Stimulated activated CD8-positive, alpha-beta memory T cell treated with anti-CD3 and anti-CD28 coated beads, Interleukin-12 subunit alpha, Interleukin-12 subunit beta, amount 100 ng/mL, for 24 hours (primary cell): ENCODE data around the gene PLEKHM1.

Experiments used
- DNase-seq: peaks from one replicate; pipeline ENCODE4 v3.0.0-alpha.2; 2020; ENCODE audit errors: extremely low read depth

Gene PLEKHM1

GRCh38 chr17:45427181-45427835 lies 63.2 kb downstream of the PLEKHM1 start:
- DNase-seq: no peak

GRCh38 chr17:45426561-45426960 lies 64.0 kb downstream of the PLEKHM1 start:
- DNase-seq: no peak

- no peak for DNase-seq
These were observed 64.5 kb downstream of the PLEKHM1 start for GRCh38 chr17:45425984-45426413.

DNA sequence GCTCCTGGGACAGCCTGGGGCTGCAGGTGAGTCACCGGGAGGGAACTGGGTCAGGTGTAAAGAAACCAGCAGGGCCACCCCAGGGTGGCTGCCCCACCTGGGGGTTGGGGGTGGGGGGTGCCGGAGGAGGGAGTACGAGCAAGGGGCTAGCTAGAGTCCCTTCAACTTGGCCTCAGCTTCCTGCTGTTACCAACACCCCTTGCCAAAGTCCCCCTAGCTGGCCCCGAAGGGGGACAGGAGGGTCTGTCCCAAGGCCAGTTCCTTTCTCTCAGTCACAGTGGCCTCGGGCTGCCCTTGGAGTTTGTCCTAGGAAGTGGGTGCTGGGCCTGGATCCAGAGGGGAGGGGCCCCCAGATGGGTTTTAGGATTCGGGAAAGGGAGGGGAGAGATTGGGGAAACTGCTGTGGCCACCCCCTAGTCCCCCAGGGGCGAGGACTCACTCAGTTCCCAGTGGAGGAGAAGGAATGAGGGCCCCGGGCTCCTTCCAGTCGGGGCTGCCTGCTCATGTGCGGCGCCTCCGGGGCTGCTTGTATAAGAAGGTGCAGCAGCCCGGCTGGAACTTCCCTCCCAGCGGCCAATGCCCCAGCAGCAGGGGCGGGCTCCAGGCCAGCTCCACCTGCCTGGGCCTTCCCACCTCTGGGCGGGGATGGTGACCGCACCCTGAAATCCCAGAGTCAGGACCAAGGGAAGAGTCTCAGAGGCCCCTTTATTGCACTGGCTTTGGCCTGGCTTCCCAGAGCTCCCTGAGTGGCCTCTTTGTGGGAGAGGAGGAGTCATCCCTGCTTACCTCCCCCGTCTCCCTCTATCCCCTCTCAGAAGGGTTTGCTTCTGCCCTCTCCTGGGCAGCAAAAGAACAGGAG lies 65.2 kb downstream of the PLEKHM1 start:
- no peak for DNase-seq

DNA sequence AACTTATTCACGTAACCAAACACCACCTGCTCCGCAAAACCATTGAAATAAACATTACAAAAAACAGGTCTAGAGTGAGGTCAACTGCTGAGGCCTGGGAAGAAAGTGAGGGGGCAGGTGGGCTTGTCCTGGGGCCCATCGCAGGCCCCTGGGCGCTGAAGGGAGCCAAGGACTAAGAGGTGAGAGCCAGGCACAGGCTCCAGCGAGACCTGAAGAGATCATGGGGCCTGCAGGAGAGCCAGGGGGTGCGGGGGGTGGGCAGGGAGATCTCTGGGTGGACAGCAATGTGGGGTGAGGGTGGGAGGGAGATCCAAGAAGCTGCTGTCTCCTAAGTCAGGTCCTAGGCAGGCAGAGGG lies 65.8 kb downstream of the PLEKHM1 start:
- no peak for DNase-seq

GRCh38 chr17:45423975-45424335 lies 66.6 kb downstream of the PLEKHM1 start:
- no peak for DNase-seq

DNA sequence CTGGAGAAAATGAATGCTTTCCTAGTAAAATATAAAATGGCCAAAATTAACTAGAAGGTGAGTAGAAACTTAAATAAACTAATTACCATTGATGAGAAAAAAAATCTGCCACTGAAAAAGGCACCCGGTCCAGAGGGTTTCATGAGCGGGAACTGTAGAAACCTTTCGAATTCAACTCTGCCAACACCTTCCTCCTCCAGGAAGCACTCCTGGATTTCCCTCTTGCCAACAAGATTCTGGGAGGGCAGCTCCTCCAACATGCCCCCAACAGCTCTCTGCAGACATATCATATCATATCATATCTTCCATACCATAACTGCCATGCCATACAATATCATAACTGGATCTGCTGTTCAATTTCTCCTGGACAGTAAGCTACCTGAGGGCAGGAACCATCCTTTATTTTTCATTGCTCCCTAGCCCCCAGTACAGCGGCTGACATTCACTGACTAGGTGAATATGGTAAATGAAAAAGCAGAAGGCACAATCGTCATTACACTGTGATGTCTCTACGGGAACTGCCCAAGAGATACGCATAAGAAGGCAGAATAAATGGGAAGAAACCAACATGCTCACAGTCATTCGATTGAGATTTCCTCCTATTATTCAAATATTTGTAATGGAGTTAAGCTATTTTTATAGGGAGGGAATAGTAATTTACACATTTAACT lies 67.1 kb downstream of the PLEKHM1 start:
- DNase-seq: no peak

- no peak for DNase-seq
These were observed 75.3 kb downstream of the PLEKHM1 start for GRCh38 chr17:45414990-45415881.

- no peak for DNase-seq
These were observed 77.0 kb downstream of the PLEKHM1 start for GRCh38 chr17:45413498-45413923.

DNA sequence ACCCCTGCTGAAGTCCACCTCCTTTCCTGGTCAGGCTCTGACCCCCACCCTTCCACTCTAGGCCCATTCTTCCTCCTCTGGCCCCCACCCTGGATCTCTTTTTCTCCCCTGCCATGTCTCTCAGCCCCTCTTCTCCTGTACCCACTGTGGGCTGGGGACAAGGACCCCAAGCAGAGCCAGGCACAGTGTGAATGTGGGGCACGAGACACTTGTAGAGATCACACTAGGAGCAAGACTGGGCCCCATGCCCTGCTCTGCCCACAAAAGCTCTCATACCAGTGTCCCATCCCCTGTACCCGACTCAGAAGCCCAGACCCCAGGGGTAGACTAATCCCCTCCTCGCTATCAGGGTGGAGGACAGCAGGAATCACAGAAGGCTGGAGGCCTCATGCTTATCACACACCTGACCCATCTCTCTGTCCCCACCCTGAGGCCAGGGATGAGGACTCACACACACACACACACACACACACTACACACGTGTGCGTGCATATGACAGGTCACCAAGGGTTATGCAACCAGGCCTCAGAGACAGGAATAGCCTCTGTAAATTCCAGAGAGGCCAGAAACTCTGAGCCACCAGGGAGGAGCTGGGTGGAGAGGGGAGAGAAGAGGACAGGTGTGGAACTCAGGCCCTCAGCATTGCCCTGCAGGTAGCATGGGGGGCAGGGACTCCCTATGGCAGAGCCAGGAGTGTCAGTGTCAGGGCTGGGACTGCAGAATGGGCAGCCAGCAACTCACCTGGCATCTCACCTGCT lies 79.0 kb downstream of the PLEKHM1 start:
- DNase-seq: no peak

GRCh38 chr17:45410144-45411091 lies 80.1 kb downstream of the PLEKHM1 start:
- DNase-seq: no peak

DNA sequence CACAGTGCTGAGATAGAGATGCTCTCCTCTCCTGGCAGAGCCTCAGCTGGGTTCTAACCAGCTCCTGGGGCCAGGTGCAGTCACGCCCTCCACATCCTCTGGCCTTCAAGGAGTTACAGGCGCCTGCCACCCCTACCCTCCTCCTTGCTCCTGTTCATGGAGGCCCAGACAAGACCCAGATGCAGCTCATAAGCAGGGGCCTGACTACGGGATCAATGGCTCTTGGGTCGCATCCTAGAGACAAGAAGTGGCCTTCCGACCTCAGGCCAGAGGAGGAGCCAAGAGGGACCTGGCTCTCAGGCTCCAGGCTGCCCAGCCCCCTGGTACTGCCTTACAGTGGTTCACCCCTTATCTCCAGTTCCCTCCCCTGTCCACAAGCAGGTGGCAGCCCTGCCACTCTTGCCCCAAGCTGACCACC lies 80.9 kb downstream of the PLEKHM1 start:
- no peak for DNase-seq

DNA sequence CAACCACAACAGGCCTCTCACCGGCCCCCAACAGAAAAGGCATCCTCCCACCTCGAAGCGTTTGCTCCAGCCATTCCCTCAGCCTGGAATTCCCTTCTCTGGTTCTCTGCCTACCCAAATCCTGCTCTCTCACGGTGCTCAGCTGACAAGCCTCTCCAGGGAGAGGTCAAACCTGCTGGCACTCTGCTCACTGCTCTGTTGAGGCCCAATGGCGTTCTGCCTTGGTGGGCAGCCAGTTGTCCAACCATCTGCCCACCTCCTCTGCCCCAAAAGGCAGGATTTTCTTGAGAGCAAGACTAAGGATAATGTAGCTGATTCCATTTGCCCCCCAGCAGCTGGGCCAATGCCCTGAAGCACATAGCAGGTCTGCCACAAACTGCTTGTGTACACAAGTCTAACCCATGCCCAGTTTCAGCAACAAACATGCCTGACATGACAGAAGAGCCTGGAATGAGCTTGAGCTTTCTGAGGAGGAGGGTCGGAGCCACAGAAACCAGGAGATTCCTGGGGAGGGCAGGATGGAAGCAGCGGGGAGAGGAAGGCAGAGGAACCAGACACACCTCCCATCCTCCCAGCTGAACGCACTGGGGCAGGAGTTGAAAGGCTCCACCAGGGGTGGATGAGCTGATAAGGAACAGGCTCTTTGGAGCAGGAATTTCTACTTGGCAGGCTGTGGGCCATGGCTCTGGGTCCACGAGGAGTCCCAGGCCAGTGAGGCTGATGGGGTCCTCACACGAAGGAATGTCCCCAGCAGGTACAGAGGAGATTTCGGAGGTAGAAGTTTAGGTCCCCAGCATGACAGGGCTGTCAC lies 81.7 kb downstream of the PLEKHM1 start:
- DNase-seq: no peak

GRCh38 chr17:45406107-45406506 lies 84.4 kb downstream of the PLEKHM1 start:
- no peak for DNase-seq

GRCh38 chr17:45405250-45406086 lies 85.1 kb downstream of the PLEKHM1 start:
- DNase-seq: no peak

- DNase-seq: no peak
These were observed 85.7 kb downstream of the PLEKHM1 start for GRCh38 chr17:45404870-45405249.

DNA sequence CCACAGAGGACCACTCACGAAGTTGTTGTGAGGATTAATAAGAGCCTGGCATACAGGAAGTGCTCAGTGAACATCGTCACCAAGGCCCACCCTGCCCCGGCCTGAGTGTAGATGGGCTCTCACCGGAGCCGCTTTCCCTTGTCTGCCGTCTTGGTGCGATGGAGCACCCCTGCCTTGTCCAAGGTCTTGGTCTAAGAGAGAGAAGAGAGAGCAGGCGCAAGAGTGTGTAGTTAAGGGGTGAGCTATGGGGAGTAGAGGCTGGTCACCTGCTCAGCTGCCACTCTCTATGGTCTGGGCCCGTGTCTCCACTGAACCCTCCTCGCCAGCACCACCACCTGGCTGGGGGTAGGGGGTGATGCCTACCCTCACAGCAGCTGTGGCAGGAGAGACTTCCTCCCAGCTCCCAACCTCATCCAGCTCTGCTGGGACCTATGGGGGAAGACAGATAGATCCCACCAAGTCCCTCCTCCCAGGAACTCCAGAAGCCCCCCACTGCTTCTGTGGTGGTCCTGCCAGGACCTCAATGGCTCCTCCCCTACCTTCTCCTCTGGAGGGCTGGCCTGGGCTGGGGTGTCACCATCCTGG lies 86.5 kb downstream of the PLEKHM1 start:
- no peak for DNase-seq

- DNase-seq: no peak
These were observed 87.6 kb downstream of the PLEKHM1 start for GRCh38 chr17:45402916-45403315.
